Measurements from ENCODE around the gene MARK3. TPM values are rescaled to one million over a fixed set of nuclear protein-coding genes. Genes with fewer than 3 reads are reported as not detected.

Gene MARK3
- total RNA-seq, 1 donor from 2014 or later, result 81.4 TPM

- peaks cover 46% of the 10 kb centered on the region for H3K36me3 Mint-ChIP-seq (ENCODE audit: low read depth)
- DNase-seq (ENCODE audit: low spot score), result no peak
Observed at GRCh38 chr14:103463851-103464250, 78.6 kb downstream of the MARK3 start.

GRCh38 chr14:103472939-103473338 is 87.7 kb downstream of the MARK3 start:
- Mint-ChIP-seq H3K27me3 (ENCODE audit: low read depth) (no peaks in the 10 kb centered on the region), H3K4me1 (ENCODE audit: low read depth) (no peaks in the 10 kb centered on the region), H3K9me3 (no peaks in the 10 kb centered on the region), H3K4me3 (ENCODE audit: low read depth) (no peak overlapping the region), H3K36me3 (ENCODE audit: low read depth) (peaks cover 56% of the 10 kb centered on the region), H3K27ac (no peak overlapping the region)
- no peak for DNase-seq (ENCODE audit: low spot score)
- intact Hi-C loops (cut with micrococcal nuclease), result no loop called here

More at GRCh38 chr14:103463851-103464250, 78.6 kb downstream of the MARK3 start:
- Mint-ChIP-seq H3K27ac (no peak overlapping the region), H3K9me3 (no peaks in the 10 kb centered on the region), H3K27me3 (ENCODE audit: low read depth) (no peaks in the 10 kb centered on the region), H3K4me3 (ENCODE audit: low read depth) (no peak overlapping the region), H3K4me1 (ENCODE audit: low read depth) (no peaks in the 10 kb centered on the region)
- intact Hi-C loops (cut with micrococcal nuclease), result no loop called here

- Mint-ChIP-seq H3K9me3 (no peaks in the 10 kb centered on the region), H3K4me1 (ENCODE audit: low read depth) (peaks cover under 1% of the 10 kb centered on the region), H3K27me3 (ENCODE audit: low read depth) (no peaks in the 10 kb centered on the region), H3K4me3 (ENCODE audit: low read depth) (no peak overlapping the region), H3K36me3 (ENCODE audit: low read depth) (peaks cover 49% of the 10 kb centered on the region), H3K27ac (no peak overlapping the region)
- intact Hi-C loops (cut with micrococcal nuclease), result no loop called here
- no peak for DNase-seq (ENCODE audit: low spot score)
Observed at GRCh38 chr14:103474893-103475292, 89.7 kb downstream of the MARK3 start.

GRCh38 chr14:103476065-103476464 is 90.8 kb downstream of the MARK3 start:
- H3K27me3 Mint-ChIP-seq (ENCODE audit: low read depth), result no peaks in the 10 kb centered on the region
- no peak for DNase-seq (ENCODE audit: low spot score)
- H3K9me3 Mint-ChIP-seq, result no peaks in the 10 kb centered on the region
- H3K27ac Mint-ChIP-seq, result no peak overlapping the region
- peaks cover 12% of the 10 kb centered on the region for H3K4me1 Mint-ChIP-seq (ENCODE audit: low read depth)
- intact Hi-C loops (cut with micrococcal nuclease), result no loop called here
- peaks cover 46% of the 10 kb centered on the region for H3K36me3 Mint-ChIP-seq (ENCODE audit: low read depth)
- H3K4me3 Mint-ChIP-seq (ENCODE audit: low read depth), result no peak overlapping the region

- no peaks in the 10 kb centered on the region for H3K27me3 Mint-ChIP-seq (ENCODE audit: low read depth)
- H3K36me3 Mint-ChIP-seq (ENCODE audit: low read depth), result peaks cover 48% of the 10 kb centered on the region
- H3K4me3 Mint-ChIP-seq (ENCODE audit: low read depth), result no peak overlapping the region
- intact Hi-C loops (cut with micrococcal nuclease), result no loop called here
- no peaks in the 10 kb centered on the region for H3K9me3 Mint-ChIP-seq
- no peak overlapping the region for H3K27ac Mint-ChIP-seq
- DNase-seq (ENCODE audit: low spot score), result no peak
- peaks cover 17% of the 10 kb centered on the region for H3K4me1 Mint-ChIP-seq (ENCODE audit: low read depth)
Observed at GRCh38 chr14:103476631-103477030, 91.4 kb downstream of the MARK3 start.

GRCh38 chr14:103480595-103480994 is 95.4 kb downstream of the MARK3 start:
- no peak for DNase-seq (ENCODE audit: low spot score)
- H3K4me3 Mint-ChIP-seq (ENCODE audit: low read depth), result no peak overlapping the region
- H3K4me1 Mint-ChIP-seq (ENCODE audit: low read depth), result peaks cover 17% of the 10 kb centered on the region
- H3K27ac Mint-ChIP-seq, result peak overlapping the region; percentile 32
- intact Hi-C loops (cut with micrococcal nuclease), result no loop called here
- no peaks in the 10 kb centered on the region for H3K27me3 Mint-ChIP-seq (ENCODE audit: low read depth)
- H3K36me3 Mint-ChIP-seq (ENCODE audit: low read depth), result peaks cover 37% of the 10 kb centered on the region
- H3K9me3 Mint-ChIP-seq, result no peaks in the 10 kb centered on the region

GRCh38 chr14:103483600-103483999 is 98.4 kb downstream of the MARK3 start:
- H3K4me3 Mint-ChIP-seq (ENCODE audit: low read depth), result no peak overlapping the region
- peaks cover 17% of the 10 kb centered on the region for H3K4me1 Mint-ChIP-seq (ENCODE audit: low read depth)

GRCh38 chr14:103485504-103485903 is 100.3 kb downstream of the MARK3 start:
- intact Hi-C loops (cut with micrococcal nuclease), result no loop called here
- Mint-ChIP-seq H3K9me3 (no peaks in the 10 kb centered on the region), H3K27me3 (ENCODE audit: low read depth) (no peaks in the 10 kb centered on the region), H3K4me3 (ENCODE audit: low read depth) (no peak overlapping the region), H3K36me3 (ENCODE audit: low read depth) (peaks cover 36% of the 10 kb centered on the region), H3K4me1 (ENCODE audit: low read depth) (peaks cover 10% of the 10 kb centered on the region), H3K27ac (no peak overlapping the region)
- DNase-seq (ENCODE audit: low spot score), result no peak

More at GRCh38 chr14:103483600-103483999, 98.4 kb downstream of the MARK3 start:
- Mint-ChIP-seq H3K27ac (no peak overlapping the region), H3K36me3 (ENCODE audit: low read depth) (peaks cover 28% of the 10 kb centered on the region), H3K9me3 (no peaks in the 10 kb centered on the region), H3K27me3 (ENCODE audit: low read depth) (no peaks in the 10 kb centered on the region)
- DNase-seq (ENCODE audit: low spot score), result no peak
- intact Hi-C loops (cut with micrococcal nuclease), result no loop called here

- intact Hi-C loops (cut with micrococcal nuclease), result no loop called here
- H3K4me3 Mint-ChIP-seq (ENCODE audit: low read depth), result no peak overlapping the region
- no peak overlapping the region for H3K27ac Mint-ChIP-seq
- no peak for DNase-seq (ENCODE audit: low spot score)
- no peaks in the 10 kb centered on the region for H3K27me3 Mint-ChIP-seq (ENCODE audit: low read depth)
- no peaks in the 10 kb centered on the region for H3K9me3 Mint-ChIP-seq
- peaks cover 32% of the 10 kb centered on the region for H3K36me3 Mint-ChIP-seq (ENCODE audit: low read depth)
- no peaks in the 10 kb centered on the region for H3K4me1 Mint-ChIP-seq (ENCODE audit: low read depth)
Observed at GRCh38 chr14:103488071-103488470, 102.9 kb downstream of the MARK3 start.

- Mint-ChIP-seq H3K36me3 (ENCODE audit: low read depth) (peaks cover 34% of the 10 kb centered on the region), H3K9me3 (no peaks in the 10 kb centered on the region), H3K4me3 (ENCODE audit: low read depth) (no peak overlapping the region)
Observed at GRCh38 chr14:103488960-103489359, 103.7 kb downstream of the MARK3 start.

GRCh38 chr14:103489621-103490020 is 104.4 kb downstream of the MARK3 start:
- intact Hi-C loops (cut with micrococcal nuclease), result no loop called here
- no peak overlapping the region for H3K4me3 Mint-ChIP-seq (ENCODE audit: low read depth)
- no peak for DNase-seq (ENCODE audit: low spot score)
- H3K27ac Mint-ChIP-seq, result no peak overlapping the region
- H3K9me3 Mint-ChIP-seq, result no peaks in the 10 kb centered on the region
- H3K27me3 Mint-ChIP-seq (ENCODE audit: low read depth), result no peaks in the 10 kb centered on the region
- H3K36me3 Mint-ChIP-seq (ENCODE audit: low read depth), result peaks cover 34% of the 10 kb centered on the region
- H3K4me1 Mint-ChIP-seq (ENCODE audit: low read depth), result no peaks in the 10 kb centered on the region

More at GRCh38 chr14:103488960-103489359, 103.7 kb downstream of the MARK3 start:
- intact Hi-C loops (cut with micrococcal nuclease), result no loop called here
- no peaks in the 10 kb centered on the region for H3K4me1 Mint-ChIP-seq (ENCODE audit: low read depth)
- DNase-seq (ENCODE audit: low spot score), result no peak
- H3K27ac Mint-ChIP-seq, result no peak overlapping the region
- no peaks in the 10 kb centered on the region for H3K27me3 Mint-ChIP-seq (ENCODE audit: low read depth)

GRCh38 chr14:103491691-103492090 is 106.5 kb downstream of the MARK3 start:
- Mint-ChIP-seq H3K9me3 (no peaks in the 10 kb centered on the region), H3K27ac (no peak overlapping the region), H3K4me1 (ENCODE audit: low read depth) (no peaks in the 10 kb centered on the region), H3K36me3 (ENCODE audit: low read depth) (peaks cover 46% of the 10 kb centered on the region), H3K27me3 (ENCODE audit: low read depth) (no peaks in the 10 kb centered on the region), H3K4me3 (ENCODE audit: low read depth) (no peak overlapping the region)
- no peak for DNase-seq (ENCODE audit: low spot score)
- intact Hi-C loops (cut with micrococcal nuclease), result no loop called here

GRCh38 chr14:103492156-103492925 is 107.1 kb downstream of the MARK3 start:
- no peak for DNase-seq (ENCODE audit: low spot score)
- Mint-ChIP-seq H3K36me3 (ENCODE audit: low read depth) (peaks cover 48% of the 10 kb centered on the region), H3K9me3 (no peaks in the 10 kb centered on the region), H3K27ac (no peak overlapping the region), H3K4me3 (ENCODE audit: low read depth) (no peak overlapping the region), H3K4me1 (ENCODE audit: low read depth) (no peaks in the 10 kb centered on the region), H3K27me3 (ENCODE audit: low read depth) (no peaks in the 10 kb centered on the region)
- intact Hi-C loops (cut with micrococcal nuclease), result no loop called here
